ENCODE measurements around the gene KCNMB2.
"Not testable (repeated sequence)": the region's sequence is repeated elsewhere in the genome, so short reads cannot be mapped to it uniquely, and the experiment has no call there.

The KCNMB2 gene

DNA sequence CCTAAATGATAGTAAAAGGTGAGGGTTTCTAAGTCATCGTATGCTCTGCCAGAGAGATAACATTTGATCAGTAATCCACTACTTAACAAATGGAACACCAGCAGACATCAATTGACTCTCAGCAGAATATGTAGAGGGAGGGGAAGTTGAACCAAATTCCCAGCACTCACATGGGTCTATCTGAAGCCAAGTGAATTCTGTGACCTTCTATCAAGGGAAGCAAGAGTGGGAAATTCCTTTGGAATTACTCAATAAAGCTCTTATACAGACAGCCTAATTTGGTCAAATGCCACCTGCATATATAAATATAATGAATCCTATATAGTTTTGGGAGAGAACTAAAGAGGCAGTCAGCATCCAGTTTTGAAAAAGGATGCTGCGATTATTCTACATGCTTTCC is 15.8 kb upstream of the KCNMB2 start:
- no peak for DNase-seq

DNA sequence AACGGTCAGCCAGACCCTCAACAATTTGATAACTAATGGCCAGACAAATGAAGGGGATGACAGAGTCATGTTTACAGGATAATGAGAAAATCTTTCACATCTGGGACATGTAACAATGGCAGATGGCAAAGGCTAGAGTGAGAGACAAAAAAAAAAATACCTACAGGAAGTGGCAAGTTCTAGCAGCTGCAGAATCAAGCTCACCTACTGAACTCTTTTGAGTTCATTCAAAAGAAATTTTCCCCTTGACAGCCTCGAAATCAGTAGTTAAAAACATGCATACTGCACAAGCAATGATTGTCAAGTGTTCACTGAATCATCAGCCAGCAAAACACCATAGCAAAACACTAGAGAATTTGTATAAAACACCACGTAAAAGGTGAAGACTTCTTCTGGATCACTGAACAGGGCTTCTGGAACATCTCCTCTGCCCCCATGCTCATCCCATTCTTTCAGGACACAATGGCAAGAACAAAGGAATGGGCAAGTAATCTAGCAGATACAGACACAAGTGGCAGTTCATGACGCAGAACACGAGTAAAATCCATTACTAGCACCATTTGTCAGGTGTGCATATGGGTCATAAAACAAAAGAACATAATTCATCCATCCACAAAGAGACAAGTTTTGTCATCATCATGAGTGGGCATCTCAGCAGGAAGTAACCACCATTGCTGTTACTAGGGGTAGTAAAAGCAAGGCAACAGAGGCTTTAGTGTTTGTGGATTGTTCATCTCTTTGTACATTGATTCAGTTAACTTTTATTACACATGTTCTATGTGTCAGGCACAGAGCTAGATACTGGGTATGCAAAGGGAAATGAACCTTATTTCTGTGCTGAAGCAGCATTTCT is 13.8 kb upstream of the KCNMB2 start:
- DNase-seq, result no peak

DNA sequence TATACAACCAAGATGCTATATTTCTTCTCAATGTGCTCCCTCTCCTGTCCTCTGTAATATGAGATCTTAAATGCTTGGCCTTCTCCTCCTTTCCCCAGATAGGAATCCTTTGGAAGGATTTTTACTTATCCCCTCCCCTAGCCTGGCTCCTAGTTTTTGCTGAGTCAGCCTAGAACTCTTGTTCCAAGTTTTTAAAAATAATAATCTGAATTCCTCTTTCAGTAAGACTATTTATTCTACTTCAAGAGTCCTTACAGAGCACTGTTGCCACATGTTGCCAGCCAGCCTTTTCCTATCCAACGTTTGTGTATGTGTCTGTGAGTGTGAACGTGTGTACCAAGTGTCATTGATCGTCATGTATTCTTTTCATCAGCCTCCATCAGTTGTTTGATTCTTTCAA is 11.0 kb upstream of the KCNMB2 start:
- DNase-seq, result no peak

GRCh38 chr3:178526291-178526690 is 9.9 kb upstream of the KCNMB2 start:
- DNase-seq, result no peak

DNA sequence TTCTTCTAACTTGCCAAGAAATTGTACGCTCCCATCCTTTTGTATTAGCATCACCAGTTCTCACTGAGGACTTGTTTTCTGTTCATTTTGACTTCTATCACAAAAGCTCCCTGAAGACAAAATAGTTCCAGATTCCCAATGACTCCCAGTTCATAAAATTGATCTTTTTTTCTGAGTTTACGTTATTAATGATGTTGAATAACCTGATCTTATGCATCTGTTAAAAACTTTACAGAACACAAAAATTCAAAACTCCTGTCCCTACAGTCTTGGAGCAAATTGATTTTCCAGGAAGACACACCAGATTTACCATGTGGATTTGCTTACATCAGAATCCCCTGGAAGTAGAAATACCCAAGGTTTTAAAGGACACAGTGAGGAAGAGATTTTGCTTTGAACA is 8.3 kb upstream of the KCNMB2 start:
- no peak for DNase-seq

- DNase-seq, result no peak
These were observed 6.5 kb upstream of the KCNMB2 start for GRCh38 chr3:178529606-178530225.

DNA sequence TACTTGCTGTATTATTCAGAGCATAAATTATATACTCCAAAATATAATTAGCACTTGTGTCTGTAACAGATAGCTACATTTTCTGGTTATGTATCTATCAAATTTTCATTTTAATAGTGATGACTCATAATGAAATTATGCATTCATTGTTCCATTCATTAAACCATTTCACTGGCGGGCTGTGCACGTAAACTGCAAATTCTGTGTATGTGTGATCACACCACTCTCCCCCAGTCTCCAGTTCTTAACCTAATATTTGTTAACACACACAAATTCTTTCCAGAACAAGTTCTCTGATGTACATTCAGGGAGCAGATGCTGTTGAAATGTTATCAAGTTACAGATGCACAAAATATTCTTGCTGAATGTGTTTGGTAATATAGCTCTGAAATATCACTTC is 3.8 kb upstream of the KCNMB2 start:
- DNase-seq, result no peak

DNA sequence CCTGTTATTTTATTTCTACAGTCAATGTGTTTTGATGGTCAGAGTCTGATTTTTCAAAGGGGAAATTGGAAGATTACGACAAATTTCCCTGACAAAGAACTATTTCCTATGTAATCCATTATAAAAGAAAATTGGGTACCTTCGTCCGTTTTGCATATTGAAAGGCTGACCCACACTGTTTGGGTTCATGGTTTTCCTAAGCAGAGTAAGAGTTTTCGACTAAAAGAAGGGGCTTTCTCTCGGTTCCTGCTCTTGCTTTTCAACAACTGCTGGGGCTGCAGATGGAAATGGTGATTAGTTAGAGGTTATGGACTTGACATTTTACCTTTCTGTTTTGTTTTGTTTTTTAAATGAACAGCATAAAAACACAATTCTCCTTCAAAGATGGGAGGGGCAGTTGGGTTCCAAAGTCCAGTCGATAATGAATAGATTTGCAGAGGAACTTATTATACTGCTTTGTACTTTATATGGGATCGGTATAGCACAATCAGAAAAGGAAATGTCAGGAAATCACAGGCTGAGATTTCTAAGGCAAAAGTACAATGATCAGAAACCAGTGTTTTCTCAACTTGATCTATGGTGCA is 978 bp downstream of the KCNMB2 start:
- no peak for DNase-seq

GRCh38 chr3:178538056-178538455 is 1.8 kb downstream of the KCNMB2 start:
- no peak for DNase-seq

- DNase-seq, result no peak
These were observed 3.9 kb downstream of the KCNMB2 start for GRCh38 chr3:178540184-178540583.

DNA sequence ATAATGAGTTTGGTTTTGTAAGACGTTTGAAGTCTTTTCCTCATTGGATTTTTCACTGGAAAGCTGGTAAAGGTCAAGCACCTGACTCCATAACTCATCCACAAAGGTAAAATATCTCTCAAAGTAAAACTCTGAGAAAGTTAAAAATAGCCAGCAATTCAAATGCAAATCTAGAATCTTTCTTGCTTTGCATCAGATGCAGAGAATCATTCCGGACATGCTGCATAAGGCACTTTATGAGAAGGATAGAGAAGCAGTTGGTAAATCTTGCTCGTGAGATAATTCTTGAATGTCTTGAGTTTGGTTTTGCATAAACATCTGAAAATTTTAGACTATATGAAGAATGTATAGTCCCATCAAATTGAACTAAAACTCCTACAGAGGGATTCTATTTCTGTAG is 9.1 kb downstream of the KCNMB2 start:
- no peak for DNase-seq

GRCh38 chr3:178546079-178546478 is 9.8 kb downstream of the KCNMB2 start:
- no peak for DNase-seq

GRCh38 chr3:178549426-178549825 is 13.2 kb downstream of the KCNMB2 start:
- DNase-seq, result not testable (repeated sequence)

DNA sequence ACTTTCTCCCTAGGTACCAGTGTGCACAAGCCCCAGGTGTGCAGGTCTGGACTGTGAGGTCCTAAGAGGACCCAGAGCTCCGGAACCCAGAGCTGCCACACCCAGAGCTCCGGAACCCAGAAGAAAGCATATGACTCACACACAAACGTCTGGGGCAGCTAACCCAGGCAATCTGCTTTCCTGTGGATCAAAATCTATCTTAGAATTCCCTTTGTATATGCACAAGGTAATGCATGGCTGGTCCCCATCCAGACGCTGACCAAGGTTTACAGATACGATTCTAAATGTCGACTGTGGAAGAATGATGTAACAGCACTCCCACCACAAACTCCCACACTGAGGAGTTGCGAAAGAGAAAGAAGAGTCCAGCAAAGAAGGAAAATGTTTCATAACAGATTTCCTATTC is 15.7 kb downstream of the KCNMB2 start:
- no peak for DNase-seq

GRCh38 chr3:178558637-178559036 is 22.4 kb downstream of the KCNMB2 start:
- no peak for DNase-seq

DNA sequence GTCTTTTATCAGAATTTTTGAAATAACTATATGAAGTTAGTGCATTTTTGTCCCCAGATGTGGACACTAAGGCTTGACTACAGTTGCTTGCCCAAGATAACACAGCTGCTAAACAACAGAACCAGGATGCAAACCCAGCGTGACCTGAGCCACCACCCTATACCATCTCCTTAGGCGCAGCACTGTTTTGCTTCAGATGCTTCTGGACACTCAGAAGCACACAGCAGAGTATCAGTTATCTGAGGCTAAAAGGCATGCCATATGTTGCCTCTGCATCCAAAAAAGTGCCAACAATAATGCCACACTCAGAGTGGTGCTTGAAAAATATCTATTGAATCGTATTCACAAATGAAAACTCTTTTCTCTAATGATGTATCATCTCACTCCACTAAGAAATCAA is 24.5 kb downstream of the KCNMB2 start:
- DNase-seq, result no peak

DNA sequence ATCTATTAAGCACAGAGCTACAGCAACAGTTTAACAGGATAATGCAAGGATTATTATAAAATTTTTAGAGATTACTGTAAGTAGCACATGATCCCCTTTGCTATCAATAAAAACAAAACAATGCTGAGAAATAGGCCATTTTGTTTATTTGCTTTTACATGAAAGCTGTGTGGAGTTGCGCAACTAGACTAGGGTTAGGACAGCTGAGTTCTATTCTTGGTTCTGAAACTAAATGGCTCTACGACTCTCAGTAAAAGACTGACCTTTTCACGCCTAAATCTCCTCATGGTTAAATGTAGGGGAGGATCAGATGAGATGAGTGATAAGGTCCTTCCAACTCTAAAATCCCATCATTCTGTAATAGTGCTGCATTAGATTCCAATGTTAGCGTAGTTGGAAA is 25.0 kb downstream of the KCNMB2 start:
- DNase-seq, result no peak

DNA sequence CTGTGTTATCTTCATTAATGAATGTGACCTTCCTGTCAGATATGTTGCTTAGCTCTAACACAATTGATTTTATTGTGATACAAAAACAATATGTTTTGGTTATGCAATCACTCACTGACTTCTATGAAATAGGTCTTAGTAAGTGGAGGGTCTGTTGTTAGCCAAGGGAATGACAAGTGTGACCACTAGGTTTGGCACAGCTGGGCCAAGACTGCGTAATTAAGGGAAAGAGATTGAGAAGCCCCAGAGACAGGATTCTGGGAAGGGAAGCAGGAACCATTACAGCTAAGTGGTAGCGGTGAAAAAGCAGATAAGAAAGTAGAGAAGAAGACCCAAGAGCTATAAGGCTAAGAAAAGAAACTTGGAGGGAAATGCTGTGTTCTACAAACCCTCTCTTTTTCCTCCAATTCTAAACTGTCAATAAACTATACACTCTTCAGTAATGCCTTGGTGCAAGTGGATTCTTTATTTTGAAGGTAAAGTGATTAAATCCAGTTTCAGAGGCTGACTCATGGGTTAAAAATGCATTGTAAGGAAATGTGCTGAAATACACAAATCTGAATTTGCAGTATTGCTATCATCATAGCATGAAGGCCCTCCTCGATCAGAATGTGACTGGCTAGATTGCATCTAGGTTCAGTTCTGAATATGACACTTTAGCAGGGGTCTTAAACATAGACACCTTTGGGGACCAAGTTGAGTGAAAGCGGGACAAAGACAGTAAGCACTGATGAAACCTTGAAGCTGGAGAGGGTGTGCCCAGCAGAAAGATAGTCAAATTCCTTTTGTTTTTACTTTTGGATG is 26.1 kb downstream of the KCNMB2 start:
- no peak for DNase-seq

DNA sequence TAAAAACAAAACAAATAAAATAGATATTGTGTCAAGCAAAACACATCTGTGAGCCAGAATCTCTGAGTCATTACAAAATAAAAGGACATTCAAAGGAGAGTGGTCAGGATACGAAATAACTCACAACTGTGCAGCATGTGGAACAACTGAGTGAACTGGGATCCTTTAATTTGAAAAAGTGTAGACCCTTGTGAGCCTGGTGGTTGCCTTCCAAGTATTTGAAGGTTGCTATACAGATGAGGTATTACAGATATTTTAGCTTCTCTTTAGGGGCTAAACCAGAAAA is 26.7 kb downstream of the KCNMB2 start:
- DNase-seq, result no peak

GRCh38 chr3:178567611-178568010 is 31.4 kb downstream of the KCNMB2 start:
- DNase-seq, result no peak

- DNase-seq, result no peak
These were observed 32.0 kb downstream of the KCNMB2 start for GRCh38 chr3:178568155-178568731.

GRCh38 chr3:178568911-178569310 is 32.7 kb downstream of the KCNMB2 start:
- no peak for DNase-seq

DNA sequence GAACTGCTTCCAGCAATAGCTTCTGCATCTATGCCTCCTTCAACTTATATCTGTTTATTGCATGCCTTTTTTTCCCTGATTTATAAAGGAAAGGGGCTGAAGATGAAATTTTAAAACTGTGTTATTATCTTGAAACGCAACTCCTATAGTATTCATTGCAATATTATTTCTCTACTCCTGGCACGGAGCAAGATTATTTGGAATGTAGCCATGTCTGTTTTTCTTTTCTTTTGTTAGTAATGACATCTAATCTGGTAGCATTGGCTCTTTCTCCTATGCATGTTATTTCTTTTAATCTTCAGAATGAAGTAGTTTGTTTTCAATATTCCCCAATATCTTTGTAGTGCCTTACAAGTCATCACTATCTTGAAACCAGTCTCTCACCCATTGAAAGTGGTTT is 33.6 kb downstream of the KCNMB2 start:
- DNase-seq, result no peak
